ENCODE results near the gene DEAF1. TPM values are rescaled to one million over a fixed set of nuclear protein-coding genes. Genes with fewer than 3 reads are reported as not detected.
A peak's percentile ranks its signal among the peaks of the same experiment; 100 is the strongest.

The DEAF1 gene
- total RNA-seq, 4 donors from 2014 or later: 31.6 to 54.3 (median 41.2) TPM

DNA sequence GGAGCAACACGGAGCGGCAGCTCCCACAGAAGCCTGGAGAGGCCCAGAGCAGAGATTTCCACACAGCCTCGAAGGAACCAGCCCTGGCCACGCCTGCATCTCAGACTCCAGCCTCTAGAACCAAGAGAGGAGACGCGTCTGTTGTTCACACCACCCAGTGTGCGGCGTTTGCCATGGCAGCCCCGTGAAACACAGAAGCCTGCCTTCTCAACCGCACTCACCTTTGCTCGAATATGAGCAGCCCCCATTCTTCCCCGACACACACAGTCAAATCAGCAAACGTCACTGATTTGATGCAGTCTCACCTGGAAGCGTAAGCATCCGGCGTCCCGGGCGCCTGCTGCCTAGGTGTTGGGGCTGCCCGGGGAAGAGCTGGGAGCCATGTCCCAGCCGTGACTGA lies 38.0 kb upstream of the DEAF1 start:
- Histone ChIP-seq H3K4me3 (no peak overlapping the region), H3K9me3 (no peaks in the 10 kb centered on the region), H3K27ac (no peak overlapping the region), H3K4me1 (peaks cover 0 to 33% (median 23%) of the 10 kb centered on the region in 4 donors), H3K27me3 (no peaks in the 10 kb centered on the region), H3K36me3 (no peaks in the 10 kb centered on the region)
- no peak for DNase-seq (ENCODE audit: low spot score in 2 of 2)
- 83 to 84% methylated on average over 20 of the region's 20 CpGs for WGBS, 2 donors
- TF ChIP-seq POLR2A (IDR thresholded peaks at IDR 0.05): no peak
- TF ChIP-seq EP300 (IDR thresholded peaks at IDR 0.05): no peak
- TF ChIP-seq, protein P1, sequence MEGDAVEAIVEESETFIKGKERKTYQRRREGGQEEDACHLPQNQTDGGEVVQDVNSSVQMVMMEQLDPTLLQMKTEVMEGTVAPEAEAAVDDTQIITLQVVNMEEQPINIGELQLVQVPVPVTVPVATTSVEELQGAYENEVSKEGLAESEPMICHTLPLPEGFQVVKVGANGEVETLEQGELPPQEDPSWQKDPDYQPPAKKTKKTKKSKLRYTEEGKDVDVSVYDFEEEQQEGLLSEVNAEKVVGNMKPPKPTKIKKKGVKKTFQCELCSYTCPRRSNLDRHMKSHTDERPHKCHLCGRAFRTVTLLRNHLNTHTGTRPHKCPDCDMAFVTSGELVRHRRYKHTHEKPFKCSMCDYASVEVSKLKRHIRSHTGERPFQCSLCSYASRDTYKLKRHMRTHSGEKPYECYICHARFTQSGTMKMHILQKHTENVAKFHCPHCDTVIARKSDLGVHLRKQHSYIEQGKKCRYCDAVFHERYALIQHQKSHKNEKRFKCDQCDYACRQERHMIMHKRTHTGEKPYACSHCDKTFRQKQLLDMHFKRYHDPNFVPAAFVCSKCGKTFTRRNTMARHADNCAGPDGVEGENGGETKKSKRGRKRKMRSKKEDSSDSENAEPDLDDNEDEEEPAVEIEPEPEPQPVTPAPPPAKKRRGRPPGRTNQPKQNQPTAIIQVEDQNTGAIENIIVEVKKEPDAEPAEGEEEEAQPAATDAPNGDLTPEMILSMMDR (IDR thresholded peaks at IDR 0.05): no peak

DNA sequence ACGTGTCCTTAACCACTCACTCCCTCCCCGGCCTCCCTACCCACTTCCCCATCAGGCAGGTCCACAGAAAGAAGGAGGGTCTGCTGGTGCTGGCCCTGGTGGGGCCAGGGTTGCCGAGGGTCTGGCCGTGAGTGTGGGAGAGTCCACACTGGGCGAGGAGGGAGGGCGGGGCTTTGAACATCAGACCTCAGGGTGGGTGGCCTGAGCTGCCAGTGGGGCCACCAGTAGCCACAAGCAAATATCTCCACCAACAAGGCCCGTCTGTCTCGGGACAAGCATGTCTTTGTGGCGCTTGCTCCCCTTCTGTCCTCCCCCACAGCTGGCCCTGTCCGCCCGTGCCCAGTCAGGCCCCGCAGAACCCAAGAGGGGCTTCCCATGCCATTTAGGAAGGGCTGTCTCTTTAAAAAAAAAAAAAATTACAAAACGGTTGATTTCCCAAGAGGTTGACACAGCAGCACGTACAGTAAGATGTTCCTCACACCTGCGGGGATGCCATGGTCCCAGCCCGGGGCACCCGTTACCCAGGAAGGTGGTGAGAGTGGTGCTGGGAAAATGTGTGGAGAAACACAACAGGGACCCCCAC lies 34.6 kb upstream of the DEAF1 start:
- Histone ChIP-seq H3K27me3 (peaks cover 0 to 18% of the 10 kb centered on the region in 2 donors), H3K4me1 (peaks cover 0 to 51% (median 31%) of the 10 kb centered on the region in 4 donors), H3K9me3 (no peaks in the 10 kb centered on the region), H3K27ac (peak overlapping the region; percentile 65 to 95 (median 88)), H3K4me3 (peak overlapping the region in 1 of 4 donors; percentile 31), H3K36me3 (peaks cover 0 to 8% (median 0%) of the 10 kb centered on the region in 3 donors)
- no peak for DNase-seq (ENCODE audit: low spot score in 2 of 2)
- TF ChIP-seq EP300 (IDR thresholded peaks at IDR 0.05): peak; percentile 23 to 51
- no peak for TF ChIP-seq POLR2A (IDR thresholded peaks at IDR 0.05)
- TF ChIP-seq, protein P1 (IDR thresholded peaks at IDR 0.05): peak in 1 of 5 experiments; percentile 14
- WGBS, 2 donors: 34 to 37% methylated on average over 17 of the region's 17 CpGs

DNA sequence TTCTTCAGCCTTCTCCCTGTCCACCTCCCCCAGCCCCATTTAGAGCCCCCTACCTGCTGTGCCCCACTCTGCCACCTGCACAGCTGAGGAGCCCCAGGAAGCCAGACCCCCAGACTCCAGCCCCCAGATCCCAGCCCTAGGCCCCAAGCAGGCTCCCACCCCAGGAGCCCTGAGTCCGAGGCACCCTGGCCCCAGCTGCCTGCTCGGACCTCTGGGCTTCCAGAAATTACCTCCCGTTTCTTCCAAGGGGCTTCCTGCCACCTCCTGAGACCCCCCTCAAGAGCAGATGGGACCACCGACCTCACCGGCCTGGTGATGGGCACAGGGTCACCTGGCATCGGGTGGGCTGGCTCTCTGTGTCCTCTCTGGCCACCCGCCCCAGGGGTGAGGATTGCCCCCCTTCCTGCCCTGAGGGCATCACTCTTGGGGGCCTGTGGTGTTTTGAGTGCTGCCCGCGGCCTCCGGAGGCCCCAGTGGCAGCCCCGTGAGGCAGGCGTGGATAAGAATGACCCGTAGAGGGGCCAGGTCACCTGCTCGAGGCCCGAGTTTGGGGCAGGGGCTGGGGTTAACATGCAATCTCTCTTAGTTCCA lies 34.0 kb upstream of the DEAF1 start:
- Histone ChIP-seq H3K4me1 (peaks cover 0 to 51% (median 31%) of the 10 kb centered on the region in 4 donors), H3K9me3 (no peaks in the 10 kb centered on the region), H3K27me3 (peaks cover 0 to 18% of the 10 kb centered on the region in 2 donors), H3K4me3 (peak overlapping the region in 1 of 4 donors; percentile 31), H3K36me3 (peaks cover 0 to 14% (median 0%) of the 10 kb centered on the region in 3 donors), H3K27ac (peak overlapping the region; percentile 65 to 95 (median 88))
- DNase-seq (ENCODE audit: low spot score in 2 of 2): no peak
- TF ChIP-seq POLR2A (IDR thresholded peaks at IDR 0.05) (no peak), EP300 (IDR thresholded peaks at IDR 0.05) (no peak)
- TF ChIP-seq, protein P1 (IDR thresholded peaks at IDR 0.05): no peak
- 44 to 50% methylated on average over 15 of the region's 15 CpGs for WGBS, 2 donors

DNA sequence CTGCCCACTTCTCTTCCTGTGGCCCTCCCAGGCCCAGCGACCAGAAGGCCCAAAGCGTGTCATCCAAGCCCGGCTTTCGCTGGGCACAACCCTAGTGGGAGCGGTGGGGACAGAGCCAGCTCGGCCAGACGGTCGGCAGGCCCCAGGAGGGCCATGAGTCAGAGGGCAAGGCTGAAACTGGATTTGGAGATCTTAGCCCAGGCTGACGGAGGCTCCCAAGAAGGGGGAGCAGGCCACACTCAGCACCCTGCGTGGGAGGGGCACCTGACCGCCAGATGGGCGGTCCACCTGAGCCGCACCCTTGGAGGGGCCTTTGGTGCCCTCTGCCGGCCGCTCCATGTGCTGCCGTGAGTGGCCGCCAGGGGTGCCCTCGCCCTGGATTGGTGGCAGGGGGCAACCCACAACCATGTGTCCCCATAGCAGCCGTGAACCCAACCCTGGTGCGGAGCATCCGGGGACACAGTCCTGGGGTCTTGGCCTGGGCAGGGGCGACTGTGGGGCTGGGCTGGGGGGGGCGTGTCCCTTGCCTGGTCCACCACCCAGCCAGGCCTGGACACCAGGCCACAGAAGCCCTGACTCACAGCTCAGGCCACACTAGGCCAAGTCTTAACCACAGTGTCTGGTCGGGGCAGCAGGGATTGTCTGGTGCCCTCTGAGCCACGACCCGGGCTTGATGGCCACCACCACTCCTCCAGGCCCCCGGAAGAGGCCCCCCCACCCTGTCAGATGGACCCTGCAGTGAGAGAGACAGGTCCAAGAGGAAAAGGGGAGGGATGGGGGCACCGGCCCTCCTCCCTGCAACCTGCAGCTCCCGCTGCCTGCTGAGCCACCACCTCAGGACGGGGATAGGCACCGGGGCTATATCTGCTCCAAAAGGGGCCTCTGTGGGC lies 33.1 kb upstream of the DEAF1 start:
- WGBS, 2 donors: 19 to 23% methylated on average over 12 to 26 of the region's 31 CpGs
- H3K27ac ChIP-seq: peak overlapping the region; percentile 65 to 95 (median 88)

More for the DNA sequence above, 33.1 kb upstream of the DEAF1 start:
- peak; percentile 79 to 82 for DNase-seq (ENCODE audit: low spot score in 2 of 2)
- H3K27me3 ChIP-seq: peaks cover 0 to 22% of the 10 kb centered on the region in 2 donors
- TF ChIP-seq, protein P1 (IDR thresholded peaks at IDR 0.05): peak; percentile 97 to 100 (median 99)
- TF ChIP-seq POLR2A (IDR thresholded peaks at IDR 0.05): peak in 1 of 2 donors; percentile 22
- peak in 1 of 2 donors; percentile 63 for TF ChIP-seq EP300 (IDR thresholded peaks at IDR 0.05)
- H3K36me3 ChIP-seq: peaks cover 0 to 19% (median 0%) of the 10 kb centered on the region in 3 donors
- no peaks in the 10 kb centered on the region for H3K9me3 ChIP-seq
- H3K4me1 ChIP-seq: peaks cover 0 to 54% (median 31%) of the 10 kb centered on the region in 4 donors
- H3K4me3 ChIP-seq: no peak overlapping the region
